DOHH2 (cell line): ENCODE measurements around the gene SLC35G1.

Experiments used
- CTCF ChIP-seq: fragments of 200-600 bp; sonication (generic); IDR thresholded peaks from one replicate; pipeline ENCODE4 v1.5.1; 2014; ENCODE audit warnings: antibody characterized with exemption, mild to moderate bottlenecking, low read depth, low read length; ENCODE audit not compliant: poor library complexity, severe bottlenecking
- EZH2phosphoT487 ChIP-seq: fragments of 200-600 bp; sonication (generic); IDR thresholded peaks from 2 replicates; pipeline ENCODE4 v1.6.1; 2017; ENCODE audit warnings: borderline replicate concordance, mild to moderate bottlenecking, antibody characterized with exemption, low read length, moderate library complexity, mixed read lengths

- TF ChIP-seq CTCF (no peak), EZH2phosphoT487 (no peak)
Measured at GRCh38 chr10:93903051-93903450, 9.3 kb downstream of the SLC35G1 start.
